SJSA1 (cell line): ENCODE data around the gene BANP. TPM values are rescaled to one million over a fixed set of nuclear protein-coding genes. Genes with fewer than 3 reads are reported as not detected.

ENCODE experiments used
- DNase-seq, 2 experiments: peaks; one replicate each; pipeline ENCODE4 v3.0.0-alpha.2; 2015 to 2020; ENCODE audit warnings: low spot score in 2 of 2, low read depth in 1 of 2
- H3K27ac ChIP-seq: fragments of 250-450 bp; sonication (Bioruptor Pico); 2 replicates; pipeline ENCODE4 v1.5.1; 2020; ENCODE audit warnings: mild to moderate bottlenecking, moderate library complexity
- H3K27me3 ChIP-seq: fragments of 250-450 bp; sonication (Bioruptor Pico); replicated peaks from 2 replicates; pipeline ENCODE4 v1.5.1; 2020; ENCODE audit warnings: mild to moderate bottlenecking, moderate library complexity
- H3K36me3 ChIP-seq: fragments of 250-450 bp; sonication (Bioruptor Pico); 2 replicates; pipeline ENCODE4 v1.5.1; 2020; ENCODE audit warnings: mild to moderate bottlenecking
- H3K4me1 ChIP-seq: fragments of 250-450 bp; sonication (Bioruptor Pico); replicated peaks from 2 replicates; pipeline ENCODE4 v1.6.1; 2021; ENCODE audit warnings: mild to moderate bottlenecking
- H3K4me3 ChIP-seq: fragments of 250-450 bp; sonication (Bioruptor Pico); 2 replicates; pipeline ENCODE4 v1.5.1; 2020; ENCODE audit warnings: mild to moderate bottlenecking
- H3K9me3 ChIP-seq: fragments of 250-450 bp; sonication (Bioruptor Pico); replicated peaks from 2 replicates; pipeline ENCODE4 v1.5.1; 2020; ENCODE audit warnings: mild to moderate bottlenecking
- total RNA-seq: library from RNA; depleted of rRNA; stranded (reverse); fragments of >200 nt; shearing (Covaris generic); gene quantifications from 2 replicates; pipeline ENCODE4 v1.2.3, GENCODE V29; 2014

The BANP gene
- total RNA-seq, 1 experiment from 2014 or later, result 21.7 TPM

DNA sequence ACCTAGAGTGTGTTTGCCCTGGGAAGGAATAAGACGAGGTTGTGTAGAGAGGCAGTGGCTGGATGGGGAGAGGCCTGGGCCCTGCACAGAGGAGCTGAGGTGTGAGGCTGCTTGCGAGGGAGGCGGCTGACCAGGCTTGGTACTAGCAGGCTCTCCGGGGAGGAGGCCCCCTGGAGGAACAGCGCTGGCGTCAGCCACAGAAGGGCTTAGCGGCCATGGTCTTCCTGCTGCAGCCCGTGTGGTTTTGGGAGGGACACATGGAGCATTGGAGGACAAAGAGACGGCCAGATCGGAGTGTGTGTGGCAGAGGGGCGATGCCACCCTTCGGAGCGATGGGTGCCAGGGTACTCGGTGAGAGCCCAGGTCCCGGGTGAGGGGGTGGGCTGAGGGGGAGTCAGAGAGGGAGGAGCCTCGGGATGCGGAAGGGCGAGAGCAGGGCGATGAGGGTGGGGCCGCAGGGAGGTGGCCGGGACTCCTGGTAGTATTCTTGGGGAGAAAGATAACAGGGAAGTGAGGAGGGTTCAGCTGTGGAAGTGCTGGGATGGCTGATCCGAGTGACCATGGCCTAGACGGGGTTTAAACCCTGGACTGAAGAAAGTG, 8.3 kb downstream of the BANP start:
- Histone ChIP-seq H3K27ac (no peak overlapping the region), H3K9me3 (no peaks in the 10 kb centered on the region), H3K4me3 (no peak overlapping the region), H3K27me3 (no peaks in the 10 kb centered on the region), H3K4me1 (peaks cover 23% of the 10 kb centered on the region), H3K36me3 (peaks cover 43% of the 10 kb centered on the region)
- no peak for DNase-seq

DNA sequence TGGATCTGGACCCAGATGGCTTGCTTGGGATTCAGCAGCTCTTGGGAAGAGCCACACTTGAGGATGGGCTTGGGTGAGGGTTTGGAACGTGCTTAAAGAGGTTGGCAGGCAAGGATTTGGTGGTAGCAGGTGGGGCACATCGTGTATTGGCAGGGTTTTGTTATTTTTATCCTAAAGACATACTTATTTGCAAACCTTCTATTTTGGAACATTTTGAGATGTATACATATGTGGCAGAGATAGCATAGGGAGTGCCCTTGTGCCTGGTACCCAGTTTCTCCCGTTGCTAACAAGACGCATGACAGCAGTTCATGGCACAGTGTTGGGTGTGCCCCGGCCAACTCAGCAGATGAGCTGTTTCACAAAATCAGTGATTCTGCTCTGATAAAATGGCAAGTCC, 9.1 kb downstream of the BANP start:
- no peak overlapping the region for H3K4me3 ChIP-seq
- no peak for DNase-seq
- H3K4me1 ChIP-seq, result peaks cover 23% of the 10 kb centered on the region

DNA sequence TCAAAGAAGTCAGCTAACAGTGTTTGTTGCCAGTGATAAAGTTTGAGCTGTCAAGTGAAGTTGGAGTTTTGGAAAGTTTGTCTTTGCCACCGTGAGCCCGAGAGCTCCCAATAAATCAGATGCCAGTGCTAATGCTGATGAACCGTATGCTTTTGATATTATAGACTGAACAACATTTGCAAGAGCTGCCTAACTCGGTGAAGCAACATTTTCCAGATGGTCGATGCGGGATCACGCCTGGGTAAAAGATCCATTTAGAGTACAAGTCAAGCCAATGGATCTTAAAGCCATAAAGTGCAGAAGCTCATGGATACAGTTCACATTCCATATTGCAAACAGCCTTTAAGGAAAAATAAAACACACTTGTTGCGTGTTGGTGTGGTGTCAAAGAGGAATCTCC, 9.6 kb downstream of the BANP start:
- Histone ChIP-seq H3K9me3 (no peaks in the 10 kb centered on the region), H3K36me3 (peaks cover 29% of the 10 kb centered on the region), H3K4me1 (peaks cover 22% of the 10 kb centered on the region), H3K27me3 (no peaks in the 10 kb centered on the region), H3K27ac (no peak overlapping the region), H3K4me3 (no peak overlapping the region)
- DNase-seq, result no peak

More for the DNA sequence above, 9.1 kb downstream of the BANP start:
- Histone ChIP-seq H3K9me3 (no peaks in the 10 kb centered on the region), H3K27me3 (no peaks in the 10 kb centered on the region), H3K27ac (no peak overlapping the region), H3K36me3 (peaks cover 35% of the 10 kb centered on the region)

- DNase-seq, result no peak
- H3K4me1 ChIP-seq, result peaks cover 19% of the 10 kb centered on the region
- H3K36me3 ChIP-seq, result peaks cover 21% of the 10 kb centered on the region
- H3K27me3 ChIP-seq, result no peaks in the 10 kb centered on the region
- no peak overlapping the region for H3K4me3 ChIP-seq
- H3K27ac ChIP-seq, result no peak overlapping the region
- no peaks in the 10 kb centered on the region for H3K9me3 ChIP-seq
Measured at GRCh38 chr16:87961623-87962022, 10.4 kb downstream of the BANP start.

DNA sequence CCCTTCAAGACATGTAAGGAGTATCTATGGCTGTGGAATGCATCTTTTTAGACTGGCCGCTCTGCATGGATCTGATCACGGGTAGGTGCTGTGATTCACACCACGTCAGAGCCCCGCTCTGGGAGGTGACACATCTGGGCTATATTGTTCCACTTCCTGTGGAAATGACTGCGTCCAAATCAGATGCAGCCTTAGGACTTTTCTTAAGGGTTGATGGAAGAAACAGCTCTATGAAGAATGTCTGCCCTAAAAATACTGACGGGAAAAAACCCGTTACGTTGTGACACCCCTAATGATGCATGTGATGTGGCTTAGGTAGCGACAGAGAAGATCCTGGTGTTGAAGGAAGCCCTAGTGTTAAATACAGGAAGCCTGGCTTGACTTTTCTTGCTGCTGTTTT, 12.2 kb downstream of the BANP start:
- Histone ChIP-seq H3K9me3 (no peaks in the 10 kb centered on the region), H3K27ac (peak overlapping the region; percentile 71), H3K4me1 (peaks cover 23% of the 10 kb centered on the region)

GRCh38 chr16:87964049-87964659, 12.9 kb downstream of the BANP start:
- H3K36me3 ChIP-seq, result no peaks in the 10 kb centered on the region

More for the DNA sequence above, 12.2 kb downstream of the BANP start:
- no peak overlapping the region for H3K4me3 ChIP-seq
- H3K36me3 ChIP-seq, result peaks cover 5% of the 10 kb centered on the region; the same call in 1 of the 2 replicates
- DNase-seq, result peak; percentile 61 to 84
- no peaks in the 10 kb centered on the region for H3K27me3 ChIP-seq

DNA sequence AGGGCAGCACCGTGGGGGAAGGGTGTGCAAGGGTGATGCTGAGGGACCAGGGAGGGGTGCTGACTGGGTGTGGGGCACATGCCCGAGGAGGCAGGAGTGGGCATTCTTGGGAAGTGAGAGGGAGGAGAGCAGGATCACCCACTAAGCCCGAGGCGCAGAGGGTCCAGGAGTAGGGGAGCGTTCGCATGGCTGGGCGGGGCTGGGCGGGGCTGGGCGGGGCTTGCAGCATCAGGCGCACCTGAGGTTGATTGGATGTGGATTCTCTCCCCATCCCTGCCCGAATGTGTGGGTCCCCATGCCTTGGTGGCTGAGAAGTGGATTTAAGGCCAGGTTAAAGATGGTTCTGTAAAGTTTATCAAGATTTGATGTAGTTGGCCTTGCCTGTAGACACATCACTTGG, 14.2 kb downstream of the BANP start:
- H3K4me1 ChIP-seq, result peaks cover 31% of the 10 kb centered on the region
- H3K27me3 ChIP-seq, result no peaks in the 10 kb centered on the region
- no peak overlapping the region for H3K4me3 ChIP-seq
- no peaks in the 10 kb centered on the region for H3K9me3 ChIP-seq
- no peak for DNase-seq
- H3K36me3 ChIP-seq, result no peaks in the 10 kb centered on the region
- H3K27ac ChIP-seq, result no peak overlapping the region

More at GRCh38 chr16:87964049-87964659, 12.9 kb downstream of the BANP start:
- Histone ChIP-seq H3K9me3 (no peaks in the 10 kb centered on the region), H3K4me3 (no peak overlapping the region), H3K4me1 (peaks cover 23% of the 10 kb centered on the region), H3K27me3 (no peaks in the 10 kb centered on the region), H3K27ac (peak overlapping the region; percentile 71)
- no peak for DNase-seq

DNA sequence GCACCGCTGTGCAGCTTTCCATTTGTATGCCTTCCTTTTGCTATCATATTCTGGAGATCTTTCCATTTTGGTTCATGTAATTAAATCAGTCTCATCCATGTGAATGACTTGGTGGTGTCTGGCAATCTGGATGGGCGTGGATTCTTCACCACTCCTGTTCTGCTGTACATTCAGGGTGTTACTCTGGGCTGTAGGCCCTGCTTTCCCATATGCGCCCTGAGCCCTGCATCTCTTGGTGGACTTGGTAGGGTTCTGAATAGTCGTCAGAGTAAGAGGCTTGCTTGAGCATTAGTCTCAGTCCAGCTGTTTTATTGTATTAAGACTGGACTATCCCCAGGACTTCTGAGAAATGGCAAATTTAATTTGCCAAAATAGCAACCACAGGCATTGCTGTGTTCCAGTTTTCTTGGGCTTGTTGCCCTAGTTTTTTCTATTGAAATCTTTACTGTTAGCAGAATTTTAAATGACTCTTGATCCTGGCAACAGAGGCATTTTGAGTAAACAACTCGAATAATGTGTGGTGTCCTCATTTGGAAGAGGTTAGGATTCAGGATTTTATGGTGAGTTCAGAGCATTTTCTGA, 14.9 kb downstream of the BANP start:
- Histone ChIP-seq H3K4me3 (no peak overlapping the region), H3K27ac (peak overlapping the region; percentile 22; the same call in 1 of the 2 replicates), H3K36me3 (0 out of 2 replicates have a peak, but pooled peaks cover 2% of the 10 kb centered on the region), H3K27me3 (no peaks in the 10 kb centered on the region), H3K4me1 (peaks cover 34% of the 10 kb centered on the region), H3K9me3 (no peaks in the 10 kb centered on the region)
- DNase-seq, result peak in 1 of 2 experiments; percentile 21

GRCh38 chr16:87966685-87967185, 15.5 kb downstream of the BANP start:
- peaks cover 34% of the 10 kb centered on the region for H3K4me1 ChIP-seq
- H3K36me3 ChIP-seq, result 0 out of 2 replicates have a peak, but pooled peaks cover 4% of the 10 kb centered on the region
- peak in 1 of 2 experiments; percentile 14 for DNase-seq
- no peaks in the 10 kb centered on the region for H3K27me3 ChIP-seq
- H3K27ac ChIP-seq, result peak overlapping the region; percentile 22; the same call in 1 of the 2 replicates
- H3K4me3 ChIP-seq, result no peak overlapping the region
- 0 out of 2 replicates have a peak, but pooled peaks cover 4% of the 10 kb centered on the region for H3K9me3 ChIP-seq

DNA sequence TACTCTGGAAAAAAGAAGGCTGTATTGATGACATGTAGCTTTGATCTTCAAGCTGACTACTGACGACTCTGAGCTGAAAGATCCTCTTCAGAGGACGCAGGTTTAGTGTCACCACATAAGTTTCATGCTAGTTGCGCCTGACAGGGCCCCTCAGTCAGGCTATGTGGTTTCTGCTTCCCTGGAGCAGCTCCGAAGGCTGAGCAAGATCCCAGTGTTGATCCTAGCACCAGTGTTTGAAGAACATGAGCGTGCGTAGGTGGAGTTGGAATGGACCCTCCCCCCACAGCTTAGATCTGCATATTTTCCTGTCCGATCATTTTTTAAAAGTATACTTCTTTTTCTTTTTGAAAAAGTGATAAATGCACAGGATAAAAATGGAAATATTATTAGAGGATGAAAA, 17.3 kb downstream of the BANP start:
- Histone ChIP-seq H3K9me3 (0 out of 2 replicates have a peak, but pooled peaks cover 4% of the 10 kb centered on the region), H3K27ac (no peak overlapping the region), H3K4me1 (peaks cover 25% of the 10 kb centered on the region), H3K4me3 (no peak overlapping the region), H3K36me3 (peaks cover 6% of the 10 kb centered on the region; the same call in 1 of the 2 replicates), H3K27me3 (no peaks in the 10 kb centered on the region)
- no peak for DNase-seq

DNA sequence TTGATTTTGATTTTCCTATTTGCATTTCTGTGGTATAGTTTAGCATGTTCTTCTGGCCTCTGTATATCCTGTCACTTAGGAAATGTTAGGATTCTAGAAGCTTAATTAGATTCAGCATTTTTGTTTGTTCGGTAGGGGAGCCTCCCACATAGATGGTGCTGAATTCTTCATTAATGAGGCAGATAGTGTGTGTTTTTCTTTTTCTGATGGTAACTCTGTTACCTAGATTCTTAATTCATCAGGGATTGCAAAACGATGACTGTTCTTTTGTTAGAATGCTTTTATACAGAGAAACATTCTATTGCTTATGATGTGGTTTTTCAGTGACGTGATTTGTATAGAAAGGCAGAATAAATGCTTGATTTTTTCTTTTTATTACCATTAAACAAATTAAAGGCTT, 19.0 kb downstream of the BANP start:
- peak in 1 of 2 experiments; percentile 56 for DNase-seq
- H3K4me1 ChIP-seq, result peaks cover 18% of the 10 kb centered on the region
- H3K36me3 ChIP-seq, result peaks cover 6% of the 10 kb centered on the region; the same call in 1 of the 2 replicates
- peak overlapping the region; percentile 62 for H3K27ac ChIP-seq
- no peak overlapping the region for H3K4me3 ChIP-seq
- H3K27me3 ChIP-seq, result no peaks in the 10 kb centered on the region
- H3K9me3 ChIP-seq, result 0 out of 2 replicates have a peak, but pooled peaks cover 4% of the 10 kb centered on the region

- 0 out of 2 replicates have a peak, but pooled peaks cover 4% of the 10 kb centered on the region for H3K9me3 ChIP-seq
- no peaks in the 10 kb centered on the region for H3K27me3 ChIP-seq
- H3K27ac ChIP-seq, result no peak overlapping the region
- peaks cover 12% of the 10 kb centered on the region for H3K4me1 ChIP-seq
- no peak for DNase-seq
- H3K36me3 ChIP-seq, result peaks cover 6% of the 10 kb centered on the region; the same call in 1 of the 2 replicates
- no peak overlapping the region for H3K4me3 ChIP-seq
Measured at GRCh38 chr16:87971933-87972332, 20.7 kb downstream of the BANP start.

DNA sequence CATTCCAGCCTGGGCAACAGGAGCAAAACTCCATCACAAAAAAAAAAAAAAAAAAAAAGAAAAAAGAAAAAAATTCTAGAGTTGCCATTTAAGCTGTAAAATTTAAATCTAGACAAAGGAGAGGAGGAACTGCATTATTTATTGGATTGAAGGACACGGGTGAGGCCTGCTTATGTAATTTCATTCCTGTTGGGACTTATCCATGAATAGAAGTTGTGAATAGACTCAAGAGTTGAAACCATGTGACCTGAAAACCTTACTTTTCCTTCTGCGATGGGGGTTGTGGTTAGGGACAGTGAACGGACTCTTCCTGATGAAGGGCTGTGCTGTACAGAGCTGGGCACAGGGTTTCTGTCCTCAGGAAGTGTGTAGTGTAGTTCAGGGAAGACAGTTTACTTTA, 22.5 kb downstream of the BANP start:
- Histone ChIP-seq H3K27ac (no peak overlapping the region), H3K4me3 (no peak overlapping the region), H3K9me3 (0 out of 2 replicates have a peak, but pooled peaks cover 4% of the 10 kb centered on the region), H3K4me1 (peaks cover 11% of the 10 kb centered on the region), H3K27me3 (no peaks in the 10 kb centered on the region), H3K36me3 (peaks cover 6% of the 10 kb centered on the region; the same call in 1 of the 2 replicates)
- DNase-seq, result no peak

- no peak overlapping the region for H3K27ac ChIP-seq
- no peak for DNase-seq
- 0 out of 2 replicates have a peak, but pooled peaks cover 4% of the 10 kb centered on the region for H3K9me3 ChIP-seq
- no peak overlapping the region for H3K4me3 ChIP-seq
- H3K27me3 ChIP-seq, result no peaks in the 10 kb centered on the region
- peaks cover 11% of the 10 kb centered on the region for H3K4me1 ChIP-seq
- peaks cover 6% of the 10 kb centered on the region; the same call in 1 of the 2 replicates for H3K36me3 ChIP-seq
Measured at GRCh38 chr16:87974178-87974577, 22.9 kb downstream of the BANP start.
